Measurements from ENCODE around the gene POM121.
"Not testable (repeated sequence)": the region's sequence is repeated elsewhere in the genome, so short reads cannot be mapped to it uniquely, and the experiment has no call there.

Gene POM121

GRCh38 chr7:72965186-72965975 is 40.5 kb downstream of the POM121 start:
- not testable (repeated sequence) for H3K4me3 Mint-ChIP-seq; DNase-seq; H3K4me1 Mint-ChIP-seq (ENCODE audit: low read depth); H3K36me3 Mint-ChIP-seq (ENCODE audit: low read depth); H3K27me3 Mint-ChIP-seq; H3K27ac Mint-ChIP-seq; H3K9me3 Mint-ChIP-seq

- not testable (repeated sequence) for H3K36me3 Mint-ChIP-seq (ENCODE audit: low read depth); H3K27ac Mint-ChIP-seq; H3K4me1 Mint-ChIP-seq (ENCODE audit: low read depth); H3K9me3 Mint-ChIP-seq; H3K27me3 Mint-ChIP-seq; H3K4me3 Mint-ChIP-seq
- DNase-seq: peak; percentile 28
Observed at GRCh38 chr7:72966892-72967291, 42.0 kb downstream of the POM121 start.

- H3K4me3 Mint-ChIP-seq; DNase-seq; H3K27ac Mint-ChIP-seq; H3K4me1 Mint-ChIP-seq (ENCODE audit: low read depth); H3K9me3 Mint-ChIP-seq; H3K36me3 Mint-ChIP-seq (ENCODE audit: low read depth); H3K27me3 Mint-ChIP-seq: not testable (repeated sequence)
Observed at GRCh38 chr7:72968980-72969516, 44.2 kb downstream of the POM121 start, which contains the start of gene TRIM74. TSS of gene TRIM74 (minus strand) at chr7:72969466. CDS start at chr7:72966157, 3,309 bp downstream.

DNA sequence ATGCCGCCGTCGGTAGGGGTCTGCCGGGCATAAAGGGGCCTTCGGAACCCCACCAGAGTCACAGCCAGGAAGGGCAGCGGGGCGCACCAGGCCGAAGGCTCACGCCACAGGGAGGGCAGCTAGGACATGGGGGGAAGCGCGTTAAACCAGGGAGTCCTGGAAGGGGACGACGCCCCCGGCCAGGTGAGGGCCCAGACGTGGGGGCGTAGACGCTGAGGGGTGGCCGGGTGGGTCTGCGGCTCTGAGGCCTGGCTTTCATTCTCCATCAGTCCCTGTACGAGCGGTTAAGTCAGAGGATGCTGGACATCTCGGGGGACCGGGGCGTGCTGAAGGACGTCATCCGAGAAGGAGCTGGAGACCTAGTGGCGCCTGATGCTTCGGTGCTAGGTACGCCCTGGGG is 44.8 kb downstream of the POM121 start:
- H3K27me3 Mint-ChIP-seq; H3K36me3 Mint-ChIP-seq (ENCODE audit: low read depth); H3K9me3 Mint-ChIP-seq; DNase-seq; H3K4me1 Mint-ChIP-seq (ENCODE audit: low read depth); H3K4me3 Mint-ChIP-seq; H3K27ac Mint-ChIP-seq: not testable (repeated sequence)

DNA sequence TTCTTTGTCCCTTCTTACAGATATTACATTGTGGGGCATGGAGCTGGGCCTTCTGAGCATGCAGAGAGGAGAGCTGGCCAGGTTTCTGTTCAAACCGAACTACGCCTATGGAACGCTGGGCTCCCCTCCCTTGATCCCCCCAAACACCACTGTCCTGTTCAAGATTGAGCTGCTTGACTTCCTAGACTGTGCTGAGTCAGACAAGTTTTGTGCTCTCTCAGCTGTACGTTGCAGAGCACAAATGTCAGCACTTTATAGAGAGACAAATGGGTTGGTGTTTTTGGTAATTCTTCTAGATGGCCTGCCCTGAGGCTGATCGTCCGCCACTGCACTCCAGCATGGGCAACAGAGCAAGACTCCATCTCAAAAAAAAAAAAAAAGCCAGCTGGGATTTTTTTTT is 46.6 kb downstream of the POM121 start:
- H3K36me3 Mint-ChIP-seq (ENCODE audit: low read depth); H3K4me1 Mint-ChIP-seq (ENCODE audit: low read depth); H3K27me3 Mint-ChIP-seq; H3K4me3 Mint-ChIP-seq; DNase-seq; H3K27ac Mint-ChIP-seq; H3K9me3 Mint-ChIP-seq: not testable (repeated sequence)

GRCh38 chr7:72974781-72975180 is 49.9 kb downstream of the POM121 start:
- DNase-seq; H3K9me3 Mint-ChIP-seq; H3K4me3 Mint-ChIP-seq; H3K27ac Mint-ChIP-seq; H3K36me3 Mint-ChIP-seq (ENCODE audit: low read depth); H3K27me3 Mint-ChIP-seq; H3K4me1 Mint-ChIP-seq (ENCODE audit: low read depth): not testable (repeated sequence)

- H3K4me1 Mint-ChIP-seq (ENCODE audit: low read depth); H3K27ac Mint-ChIP-seq: not testable (repeated sequence)
Observed at GRCh38 chr7:72975656-72976286, 50.9 kb downstream of the POM121 start.

DNA sequence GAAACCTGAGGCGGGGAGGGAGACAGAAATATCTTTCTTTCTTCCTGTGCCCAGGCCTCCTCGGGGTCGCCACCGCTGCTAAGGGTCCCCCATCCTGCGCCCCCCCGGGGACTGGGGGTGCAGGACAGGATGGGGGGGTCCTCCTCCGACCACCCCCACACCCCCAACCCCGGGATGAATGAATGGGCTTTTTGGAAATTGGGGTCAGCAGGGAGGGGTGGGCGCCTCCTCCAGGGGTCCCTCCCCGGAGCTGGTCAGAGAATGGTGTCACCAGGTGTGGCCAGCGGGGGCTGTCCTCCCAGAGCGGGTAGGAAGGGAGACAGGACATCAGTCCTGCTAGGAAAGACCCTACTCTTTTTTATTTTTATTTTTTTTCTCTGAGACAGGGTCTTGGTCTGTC is 51.5 kb downstream of the POM121 start:
- not testable (repeated sequence) for DNase-seq; H3K27me3 Mint-ChIP-seq; H3K4me3 Mint-ChIP-seq; H3K4me1 Mint-ChIP-seq (ENCODE audit: low read depth); H3K27ac Mint-ChIP-seq; H3K9me3 Mint-ChIP-seq; H3K36me3 Mint-ChIP-seq (ENCODE audit: low read depth)

More at GRCh38 chr7:72975656-72976286, 50.9 kb downstream of the POM121 start:
- not testable (repeated sequence) for DNase-seq; H3K36me3 Mint-ChIP-seq (ENCODE audit: low read depth); H3K4me3 Mint-ChIP-seq; H3K27me3 Mint-ChIP-seq; H3K9me3 Mint-ChIP-seq

GRCh38 chr7:72980382-72980781 is 55.5 kb downstream of the POM121 start:
- not testable (repeated sequence) for H3K4me3 Mint-ChIP-seq; H3K27me3 Mint-ChIP-seq; H3K9me3 Mint-ChIP-seq; H3K36me3 Mint-ChIP-seq (ENCODE audit: low read depth); H3K27ac Mint-ChIP-seq; H3K4me1 Mint-ChIP-seq (ENCODE audit: low read depth); DNase-seq

GRCh38 chr7:72982084-72982483 is 57.2 kb downstream of the POM121 start:
- not testable (repeated sequence) for H3K27me3 Mint-ChIP-seq; H3K36me3 Mint-ChIP-seq (ENCODE audit: low read depth); DNase-seq; H3K9me3 Mint-ChIP-seq; H3K4me1 Mint-ChIP-seq (ENCODE audit: low read depth); H3K4me3 Mint-ChIP-seq; H3K27ac Mint-ChIP-seq

- H3K27me3 Mint-ChIP-seq; H3K27ac Mint-ChIP-seq; H3K36me3 Mint-ChIP-seq (ENCODE audit: low read depth); DNase-seq; H3K9me3 Mint-ChIP-seq; H3K4me3 Mint-ChIP-seq; H3K4me1 Mint-ChIP-seq (ENCODE audit: low read depth): not testable (repeated sequence)
Observed at GRCh38 chr7:72990146-72990913, 65.4 kb downstream of the POM121 start.

DNA sequence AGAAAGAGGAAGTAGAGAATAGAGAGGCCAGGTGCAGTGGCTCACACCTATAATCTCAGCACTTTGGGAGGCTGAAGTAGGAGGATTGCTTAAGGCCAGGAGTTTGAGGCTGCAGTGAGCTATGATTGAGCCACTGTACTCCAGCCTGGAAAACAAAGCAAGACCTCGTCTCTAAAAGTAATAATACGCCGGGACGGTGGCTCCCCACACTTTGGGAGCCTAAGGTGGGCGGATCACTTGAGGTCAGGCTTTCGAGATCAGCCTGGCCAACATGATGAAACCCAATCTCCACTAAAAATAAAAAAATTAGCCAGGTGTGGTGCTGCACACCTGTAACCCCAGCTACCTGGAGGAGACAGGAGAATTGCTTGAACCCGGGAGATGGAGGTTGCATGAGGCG is 70.6 kb downstream of the POM121 start:
- H3K27me3 Mint-ChIP-seq; H3K36me3 Mint-ChIP-seq (ENCODE audit: low read depth); H3K4me3 Mint-ChIP-seq; H3K4me1 Mint-ChIP-seq (ENCODE audit: low read depth); H3K27ac Mint-ChIP-seq; H3K9me3 Mint-ChIP-seq; DNase-seq: not testable (repeated sequence)

DNA sequence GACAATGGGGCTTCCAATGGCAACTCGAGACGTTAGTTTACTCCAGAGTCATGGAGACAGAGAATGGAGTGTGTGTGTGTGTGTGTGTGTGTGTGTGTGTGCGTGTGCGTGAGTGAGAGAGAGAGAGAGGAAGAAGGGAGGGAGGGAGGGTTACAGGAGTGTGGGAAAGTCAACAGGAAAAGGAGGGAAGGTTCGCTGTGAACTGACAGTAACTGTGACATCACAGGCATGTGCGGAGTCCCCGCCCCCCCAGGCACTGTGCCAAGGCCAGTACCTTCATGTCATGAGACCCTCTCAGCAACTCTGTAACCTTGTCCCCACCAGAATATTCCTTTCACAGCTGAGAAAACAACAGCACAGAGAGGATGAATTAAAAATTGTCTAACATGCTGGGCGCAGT is 72.6 kb downstream of the POM121 start:
- not testable (repeated sequence) for H3K4me3 Mint-ChIP-seq; H3K4me1 Mint-ChIP-seq (ENCODE audit: low read depth); DNase-seq; H3K36me3 Mint-ChIP-seq (ENCODE audit: low read depth); H3K27ac Mint-ChIP-seq; H3K27me3 Mint-ChIP-seq; H3K9me3 Mint-ChIP-seq

DNA sequence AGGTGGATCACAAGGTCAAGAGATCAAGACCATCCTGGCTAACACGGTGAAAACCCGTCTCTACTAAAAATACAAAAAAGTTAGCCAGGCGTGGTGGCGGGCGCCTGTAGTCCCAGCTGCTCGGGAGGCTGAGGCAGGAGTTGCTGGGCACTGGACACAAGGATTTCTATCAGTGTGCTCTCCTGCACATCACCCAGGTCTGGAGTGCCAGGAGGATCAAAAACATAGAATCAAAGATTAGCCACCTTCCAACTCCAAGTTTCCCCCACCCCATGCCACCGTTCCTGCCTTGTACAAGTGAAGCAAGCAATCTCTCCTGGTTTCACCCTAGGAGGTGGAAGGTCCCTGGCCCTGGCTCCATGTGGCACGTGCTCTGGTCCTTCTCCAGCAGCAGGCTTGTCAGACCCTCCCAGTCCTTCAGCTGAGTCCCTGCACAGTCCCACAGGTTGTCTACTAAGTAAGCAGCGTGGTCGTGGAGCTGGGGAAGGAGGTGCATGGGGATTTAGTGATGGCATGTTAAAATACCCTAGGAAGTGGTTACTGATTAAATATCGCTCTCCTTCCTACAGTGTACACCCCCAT is 73.1 kb downstream of the POM121 start:
- not testable (repeated sequence) for H3K4me3 Mint-ChIP-seq; H3K36me3 Mint-ChIP-seq (ENCODE audit: low read depth); H3K27ac Mint-ChIP-seq; H3K9me3 Mint-ChIP-seq; H3K4me1 Mint-ChIP-seq (ENCODE audit: low read depth); H3K27me3 Mint-ChIP-seq; DNase-seq

All from activated T-cell treated with anti-CD3 and anti-CD28 coated beads, Interleukin-2, amount 50 U/mL, for 24 hours (primary cell).